IMR-90 (cell line): ENCODE results near the gene HVCN1. TPM values are rescaled to one million over a fixed set of nuclear protein-coding genes. Genes with fewer than 3 reads are reported as not detected.

ENCODE experiments used
- ATAC-seq: fragments of 200-7000 bp; cut with Tn5 transposase; 2 replicates; pipeline ENCODE4 v1.9.1; 2020; ENCODE audit warnings: low read depth, mild to moderate bottlenecking, moderate library complexity
- BruUV-seq: library from RNA; stranded (reverse); fragments of 400-500 nt; replicated peaks from 2 replicates; lab custom pipeline; 2021; lab: Mats Ljungman, UMichigan
- CTCF ChIA-PET: fragments of 300-600 bp; formaldehyde crosslinking; extraction: SDS; loops from one replicate; lab custom pipeline; 2021; ENCODE audit warnings: antibody characterized with exemption; lab: Yijun Ruan, JAX
- POLR2A ChIA-PET: fragments of 300-600 bp; sonication (Branson Sonifier 250); formaldehyde crosslinking; loops from one replicate; lab custom pipeline; 2022; ENCODE audit warnings: antibody characterized with exemption; ENCODE audit not compliant: unreplicated experiment; lab: Charles Lee
- DNase-seq: peaks from one replicate; pipeline ENCODE4 v3.0.0; 2013
- H2AFZ ChIP-seq: replicated peaks from 2 replicates; pipeline ENCODE3; 2013; ENCODE audit warnings: low read length, mild to moderate bottlenecking; ENCODE audit not compliant: poor library complexity
- H2AK5ac ChIP-seq: 2 replicates; pipeline ENCODE4 v1.6.1; 2013; ENCODE audit warnings: low read depth, low read length, inconsistent platforms
- H2AK9ac ChIP-seq: replicated peaks from 2 replicates; pipeline ENCODE3; 2013; ENCODE audit warnings: mild to moderate bottlenecking, low read depth, low read length, moderate library complexity; ENCODE audit not compliant: poor library complexity
- H2BK120ac ChIP-seq: 2 replicates; pipeline ENCODE4 v1.6.1; 2013; ENCODE audit warnings: low read depth, low read length, inconsistent platforms
- H2BK15ac ChIP-seq: 3 replicates; pipeline ENCODE4 v1.6.1; 2013; ENCODE audit warnings: low read depth, low read length, inconsistent platforms
- H2BK20ac ChIP-seq: 2 replicates; pipeline ENCODE4 v1.6.1; 2013; ENCODE audit warnings: low read depth, mild to moderate bottlenecking, inconsistent platforms, low read length, moderate library complexity
- H2BK5ac ChIP-seq: 2 replicates; pipeline ENCODE4 v1.6.1; 2013; ENCODE audit warnings: mild to moderate bottlenecking, low read depth, low read length, inconsistent platforms; ENCODE audit not compliant: poor library complexity, severe bottlenecking
- H3K14ac ChIP-seq: replicated peaks from 2 replicates; pipeline ENCODE4 v1.6.1; 2013; ENCODE audit warnings: low read depth, low read length, inconsistent platforms
- H3K18ac ChIP-seq: 2 replicates; pipeline ENCODE4 v1.6.1; 2013; ENCODE audit warnings: low read depth, low read length, control low read depth
- H3K23ac ChIP-seq: 2 replicates; pipeline ENCODE4 v1.6.1; 2013; ENCODE audit warnings: low read depth, low read length, inconsistent platforms
- H3K27ac ChIP-seq: 2 replicates; pipeline ENCODE4 v1.5.1; 2013; ENCODE audit warnings: mild to moderate bottlenecking, control low read depth, low read length; ENCODE audit not compliant: insufficient read depth
- H3K27me3 ChIP-seq: 2 replicates; pipeline ENCODE4 v1.6.1; 2013; ENCODE audit warnings: low read length; ENCODE audit not compliant: control insufficient read depth, insufficient read depth
- H3K36me3 ChIP-seq: 2 replicates; pipeline ENCODE4 v1.6.1; 2013; ENCODE audit warnings: low read length, mixed read lengths; ENCODE audit not compliant: control insufficient read depth, insufficient read depth
- H3K4ac ChIP-seq: 2 replicates; pipeline ENCODE4 v1.6.1; 2013; ENCODE audit warnings: low read depth, low read length, inconsistent platforms
- H3K4me1 ChIP-seq: 2 replicates; pipeline ENCODE4 v1.6.1; 2013; ENCODE audit warnings: low read length, mixed read lengths; ENCODE audit not compliant: control insufficient read depth, insufficient read depth
- H3K4me2 ChIP-seq: 2 replicates; pipeline ENCODE4 v1.6.1; 2013; ENCODE audit warnings: low read depth, mild to moderate bottlenecking, control low read depth, low read length, moderate library complexity
- H3K4me3 ChIP-seq: 2 replicates; pipeline ENCODE4 v1.5.1; 2013; ENCODE audit warnings: low read depth, mild to moderate bottlenecking, control low read depth, low read length, moderate library complexity; ENCODE audit not compliant: insufficient read depth
- H3K56ac ChIP-seq: 2 replicates; pipeline ENCODE4 v1.6.1; 2013; ENCODE audit warnings: low read length, inconsistent platforms; ENCODE audit not compliant: insufficient read depth; ENCODE audit errors: extremely low read depth
- H3K79me1 ChIP-seq, 2 experiments: 2 replicates each; pipeline ENCODE4 v1.6.1; 2013; ENCODE audit warnings: low read length in 2 of 2, inconsistent platforms in 1 of 2, low read depth in 1 of 2
- H3K9ac ChIP-seq: 2 replicates; pipeline ENCODE4 v1.6.1; 2013; ENCODE audit warnings: low read depth, low read length, control low read depth
- H3K9me1 ChIP-seq: 2 replicates; pipeline ENCODE4 v1.6.1; 2013; ENCODE audit warnings: low read length, inconsistent platforms; ENCODE audit not compliant: insufficient read depth
- H3K9me3 ChIP-seq: 2 replicates; pipeline ENCODE4 v1.6.1; 2013; ENCODE audit warnings: low read length; ENCODE audit not compliant: control insufficient read depth, insufficient read depth
- H4K20me1 ChIP-seq: 2 replicates; pipeline ENCODE4 v1.6.1; 2013; ENCODE audit warnings: low read length, inconsistent platforms; ENCODE audit not compliant: insufficient read depth
- H4K5ac ChIP-seq: 2 replicates; pipeline ENCODE4 v1.6.1; 2013; ENCODE audit warnings: mild to moderate bottlenecking, low read depth, low read length, control low read depth
- H4K8ac ChIP-seq, 2 experiments: 2 replicates each; pipeline ENCODE4 v1.6.1; 2013; ENCODE audit warnings: low read depth in 2 of 2, low read length in 2 of 2, control low read depth in 1 of 2, inconsistent platforms in 1 of 2
- H4K91ac ChIP-seq: 2 replicates; pipeline ENCODE4 v1.6.1; 2013; ENCODE audit warnings: low read depth, low read length, inconsistent platforms; ENCODE audit not compliant: insufficient read depth
- BHLHE40 ChIP-seq: fragments of 150-350 bp; IDR thresholded peaks from 2 replicates; pipeline ENCODE4 v1.6.1; 2016; ENCODE audit warnings: mild to moderate bottlenecking, low read depth, low read length
- CTCF ChIP-seq: conservative IDR thresholded peaks from 2 replicates; pipeline ENCODE4 v1.5.1; 2012; ENCODE audit warnings: mild to moderate bottlenecking, low read depth, low read length, improper control_type of control experiment
- FOS ChIP-seq: fragments of 150-350 bp; IDR thresholded peaks from 2 replicates; pipeline ENCODE4 v1.6.1; 2016; ENCODE audit warnings: low read depth, low read length
- MAZ ChIP-seq: IDR thresholded peaks from 2 replicates; pipeline ENCODE4 v1.6.1; 2012; ENCODE audit warnings: low read depth, mild to moderate bottlenecking, low read length, improper control_type of control experiment, moderate library complexity, borderline replicate concordance
- POLR2A ChIP-seq: IDR thresholded peaks from 2 replicates; pipeline ENCODE4 v1.6.1; 2012; ENCODE audit warnings: mild to moderate bottlenecking, low read depth, low read length
- RAD21 ChIP-seq: IDR thresholded peaks from 2 replicates; pipeline ENCODE4 v1.6.1; 2012; ENCODE audit warnings: low read length, improper control_type of control experiment
- USF2 ChIP-seq: fragments of 150-350 bp; IDR thresholded peaks from 2 replicates; pipeline ENCODE4 v1.6.1; 2017; ENCODE audit warnings: mild to moderate bottlenecking, antibody characterized with exemption, low read length, low read depth
- WGBS, 2 experiments: methylation state at CpG; one replicate each; pipeline versions ENCODE4 v1.1.5 to v1.1.7; 2013; ENCODE audit warnings: missing lambda C conversion rate in 2 of 2; ENCODE audit not compliant: insufficient read length in 1 of 2; ENCODE audit errors: extremely low coverage in 2 of 2; 5-methylcytosine and 5-hydroxymethylcytosine counted together
- dilution Hi-C: fragments of 300-500 bp; cut with HindIII; formaldehyde crosslinking; loops from one replicate; pipeline ENCODE4 v1.14.3; 2018; ENCODE audit warnings: low sequenced_read_pairs; ENCODE audit not compliant: unreplicated experiment
- in situ Hi-C: fragments of 300-500 bp; cut with MboI; formaldehyde crosslinking; loops from 3 replicates; pipeline ENCODE4 v1.14.3; 2019; ENCODE audit warnings: low sequenced_read_pairs, inconsistent platforms, mixed read lengths
- intact Hi-C: fragments of 100-400 bp; cut with micrococcal nuclease; formaldehyde crosslinking; loops from 2 replicates; pipeline ENCODE4 v1.10.0; 2022
- polyA plus RNA-seq, 3 experiments: library from polyadenylated mRNA; depleted of rRNA; stranded (reverse); fragments of >200 nt; gene quantifications; 2 replicates each; pipeline ENCODE4 v1.2.3, GENCODE V29; 2012; ENCODE audit warnings: low replicate concordance in 1 of 3
- total RNA-seq: library from RNA; depleted of rRNA; stranded (reverse); fragments of >200 nt; gene quantifications from 2 replicates; pipeline ENCODE4 v1.2.3, GENCODE V29; 2012

HVCN1 gene
- total and polyA plus RNA-seq, 2 of the 4 experiments (the other 2 are of a cell fraction) = 1.9 to 2.0 TPM

- Histone ChIP-seq H2AK5ac (no peak overlapping the region), H2AK9ac (no peak overlapping the region), H3K79me1 (no peaks in the 10 kb centered on the region), H2BK20ac (no peak overlapping the region), H3K4me1 (no peaks in the 10 kb centered on the region), H3K4me3 (no peak overlapping the region), H3K56ac (no peak overlapping the region), H2BK15ac (no peak overlapping the region), H2BK5ac (no peak overlapping the region), H4K91ac (no peak overlapping the region), H4K8ac (no peak overlapping the region), H3K9ac (no peak overlapping the region), H3K9me1 (no peaks in the 10 kb centered on the region), H2AFZ (no peak overlapping the region), H3K36me3 (no peaks in the 10 kb centered on the region), H3K4ac (no peak overlapping the region), H4K5ac (no peak overlapping the region), H3K27ac (no peak overlapping the region), H3K14ac (no peak overlapping the region), H2BK120ac (no peak overlapping the region), H3K27me3 (peaks cover 4% of the 10 kb centered on the region; the same call in 1 of the 2 replicates), H3K9me3 (no peaks in the 10 kb centered on the region), H3K18ac (no peak overlapping the region), H4K20me1 (no peaks in the 10 kb centered on the region), H3K4me2 (no peak overlapping the region), H3K23ac (no peak overlapping the region)
- DNase-seq (no peak), ATAC-seq (no peak)
- intact Hi-C loops (no loop called here), dilution Hi-C loops (no loop called here), in situ Hi-C loops (no loop called here)
- 83% methylated on average over 1 of the region's 4 CpGs; no CpG with 5 or more reads in 1 of the 2 experiments for WGBS, 2 experiments
- no TSS peak for BruUV-seq
- ChIA-PET POLR2A (no interaction called here), CTCF (no interaction called here)
- TF ChIP-seq POLR2A = no peak
- TF ChIP-seq USF2 = no peak
- no peak for TF ChIP-seq RAD21
- TF ChIP-seq FOS = no peak
- TF ChIP-seq CTCF = no peak
- TF ChIP-seq BHLHE40 = no peak
- TF ChIP-seq MAZ = no peak
Observed at GRCh38 chr12:110676171-110676570, 12.7 kb downstream of the HVCN1 start.
